PC-9 (cell line): Measurements from ENCODE around the gene HEMK1. TPM values are rescaled to one million over a fixed set of nuclear protein-coding genes. Genes with fewer than 3 reads are reported as not detected.

Source experiments
- BruUV-seq: library from RNA; stranded (reverse); fragments of 400-500 nt; replicated peaks from 2 replicates; lab custom pipeline; 2021; lab: Mats Ljungman, UMichigan
- CTCF ChIA-PET: fragments of 300-600 bp; sonication (Branson Sonifier 250); formaldehyde crosslinking; loops from one replicate; lab custom pipeline; 2022; ENCODE audit warnings: antibody characterized with exemption; lab: Charles Lee
- POLR2A ChIA-PET: fragments of 300-600 bp; sonication (Branson Sonifier 250); formaldehyde crosslinking; loops from one replicate; lab custom pipeline; 2022; ENCODE audit warnings: antibody characterized with exemption; ENCODE audit not compliant: unreplicated experiment; lab: Charles Lee
- DNase-seq, 2 experiments: peaks; one replicate each; pipeline versions ENCODE4 v3.0.0 to v3.0.0-alpha.2; 2015 to 2022; ENCODE audit warnings: mixed read lengths in 1 of 2
- H2AFZ ChIP-seq: fragments of 200-600 bp; sonication (generic); 2 replicates; pipeline ENCODE4 v1.8.1; 2017; ENCODE audit warnings: antibody characterized with exemption
- H3F3A ChIP-seq: fragments of 200-600 bp; sonication (generic); 2 replicates; pipeline ENCODE4 v1.8.1; 2017; ENCODE audit warnings: antibody characterized with exemption, mild to moderate bottlenecking, low read depth; ENCODE audit not compliant: insufficient read depth
- H3K27ac ChIP-seq: fragments of 200-600 bp; sonication (generic); 2 replicates; pipeline ENCODE4 v1.6.1; 2016; ENCODE audit warnings: mixed run types
- H3K27me3 ChIP-seq: fragments of 200-600 bp; sonication (generic); 2 replicates; pipeline ENCODE4 v1.6.1; 2016; ENCODE audit warnings: low read depth, mixed run types; ENCODE audit not compliant: insufficient read depth
- H3K36me3 ChIP-seq: fragments of 200-600 bp; sonication (generic); 2 replicates; pipeline ENCODE4 v1.6.1; 2016; ENCODE audit warnings: low read depth, mixed run types
- H3K4me1 ChIP-seq: fragments of 200-600 bp; sonication (generic); replicated peaks from 2 replicates; pipeline ENCODE4 v1.6.1; 2016; ENCODE audit warnings: mixed run types; ENCODE audit not compliant: insufficient read depth
- H3K4me2 ChIP-seq: fragments of 200-600 bp; sonication (generic); 2 replicates; pipeline ENCODE4 v1.6.1; 2017; ENCODE audit warnings: mixed run types
- H3K4me3 ChIP-seq: fragments of 200-600 bp; sonication (generic); 2 replicates; pipeline ENCODE4 v1.6.1; 2016; ENCODE audit warnings: mixed run types
- H3K79me2 ChIP-seq: fragments of 200-600 bp; sonication (generic); 2 replicates; pipeline ENCODE4 v1.6.1; 2017; ENCODE audit warnings: low read depth, mixed run types
- H3K9me2 ChIP-seq: fragments of 200-600 bp; sonication (generic); 2 replicates; pipeline ENCODE4 v1.8.1; 2017; ENCODE audit warnings: mild to moderate bottlenecking; ENCODE audit not compliant: insufficient read depth
- H3K9me3 ChIP-seq: fragments of 200-600 bp; sonication (generic); 2 replicates; pipeline ENCODE4 v1.8.1; 2016; ENCODE audit warnings: low read depth; ENCODE audit not compliant: insufficient read depth
- H4K20me1 ChIP-seq: fragments of 200-600 bp; sonication (generic); 2 replicates; pipeline ENCODE4 v1.8.1; 2017; ENCODE audit not compliant: insufficient read depth
- EZH2 ChIP-seq: fragments of 200-600 bp; sonication (generic); IDR thresholded peaks from 2 replicates; pipeline ENCODE4 v1.8.0; 2017; ENCODE audit warnings: antibody characterized with exemption, low read depth
- intact Hi-C: fragments of 100-400 bp; cut with micrococcal nuclease; formaldehyde crosslinking; loops from one replicate; pipeline ENCODE4 v1.10.0; 2022; ENCODE audit not compliant: unreplicated experiment
- total RNA-seq: library from RNA; stranded (reverse); gene quantifications from 2 replicates; pipeline ENCODE4 v1.2.3, GENCODE V29; 2021
- TF ChIP-seq, protein P1 (sequence below): fragments of 200-600 bp; sonication (generic); conservative IDR thresholded peaks from 2 replicates; pipeline ENCODE4 v1.6.1; 2017; ENCODE audit warnings: mixed run types, antibody characterized with exemption, mild to moderate bottlenecking, moderate library complexity

Gene HEMK1
- total RNA-seq, 1 experiment from 2014 or later = 20.6 TPM

DNA sequence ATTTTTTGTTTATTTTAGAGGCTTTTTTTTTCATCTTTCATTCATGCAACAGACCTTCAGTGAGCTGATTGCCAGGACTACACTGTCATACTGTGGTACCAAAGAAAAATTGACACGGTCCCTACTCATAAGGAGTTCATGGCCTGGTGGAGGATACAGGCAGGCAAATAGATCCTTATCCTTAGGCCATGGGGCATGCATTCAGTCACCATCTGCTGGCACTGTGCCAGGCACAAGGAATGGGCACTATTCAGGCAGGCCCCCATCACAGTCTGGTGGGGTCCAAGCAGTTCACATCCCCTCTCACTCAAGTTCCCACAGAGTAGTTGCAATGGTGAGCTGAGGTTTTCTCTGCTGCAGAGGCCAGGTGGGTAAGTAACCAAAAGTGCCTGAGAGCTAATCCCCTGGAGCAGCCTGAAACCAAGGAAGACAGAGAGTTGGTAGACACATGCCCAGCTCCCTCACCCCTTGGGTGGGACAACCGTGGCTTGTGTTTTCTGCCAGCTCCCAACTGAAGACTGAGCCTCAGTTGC, 25.0 kb downstream of the HEMK1 start:
- H3K4me2 ChIP-seq = no peak overlapping the region
- no peak overlapping the region for H3K27ac ChIP-seq
- H2AFZ ChIP-seq = no peak overlapping the region
- no peaks in the 10 kb centered on the region for H3K4me1 ChIP-seq
- POLR2A ChIA-PET = interaction anchor here (0.7 kb wide), 1 partner anchor 23 kb away, joined by 3 read pairs; no protein-coding TSS in a partner anchor
- DNase-seq = no peak
- no peak for TF ChIP-seq EZH2
- TF ChIP-seq, protein P1, sequence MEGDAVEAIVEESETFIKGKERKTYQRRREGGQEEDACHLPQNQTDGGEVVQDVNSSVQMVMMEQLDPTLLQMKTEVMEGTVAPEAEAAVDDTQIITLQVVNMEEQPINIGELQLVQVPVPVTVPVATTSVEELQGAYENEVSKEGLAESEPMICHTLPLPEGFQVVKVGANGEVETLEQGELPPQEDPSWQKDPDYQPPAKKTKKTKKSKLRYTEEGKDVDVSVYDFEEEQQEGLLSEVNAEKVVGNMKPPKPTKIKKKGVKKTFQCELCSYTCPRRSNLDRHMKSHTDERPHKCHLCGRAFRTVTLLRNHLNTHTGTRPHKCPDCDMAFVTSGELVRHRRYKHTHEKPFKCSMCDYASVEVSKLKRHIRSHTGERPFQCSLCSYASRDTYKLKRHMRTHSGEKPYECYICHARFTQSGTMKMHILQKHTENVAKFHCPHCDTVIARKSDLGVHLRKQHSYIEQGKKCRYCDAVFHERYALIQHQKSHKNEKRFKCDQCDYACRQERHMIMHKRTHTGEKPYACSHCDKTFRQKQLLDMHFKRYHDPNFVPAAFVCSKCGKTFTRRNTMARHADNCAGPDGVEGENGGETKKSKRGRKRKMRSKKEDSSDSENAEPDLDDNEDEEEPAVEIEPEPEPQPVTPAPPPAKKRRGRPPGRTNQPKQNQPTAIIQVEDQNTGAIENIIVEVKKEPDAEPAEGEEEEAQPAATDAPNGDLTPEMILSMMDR = no peak
- intact Hi-C loops = no loop called here
- no peaks in the 10 kb centered on the region for H3K36me3 ChIP-seq
- no peaks in the 10 kb centered on the region for H3K9me3 ChIP-seq
- no peaks in the 10 kb centered on the region for H4K20me1 ChIP-seq
- no peaks in the 10 kb centered on the region for H3K27me3 ChIP-seq
- no peak overlapping the region for H3K4me3 ChIP-seq
- peaks cover 5% of the 10 kb centered on the region; the same call in 1 of the 2 replicates for H3F3A ChIP-seq
- CTCF ChIA-PET = no interaction called here
- no peaks in the 10 kb centered on the region for H3K79me2 ChIP-seq
- BruUV-seq = no TSS peak
- no peaks in the 10 kb centered on the region for H3K9me2 ChIP-seq

DNA sequence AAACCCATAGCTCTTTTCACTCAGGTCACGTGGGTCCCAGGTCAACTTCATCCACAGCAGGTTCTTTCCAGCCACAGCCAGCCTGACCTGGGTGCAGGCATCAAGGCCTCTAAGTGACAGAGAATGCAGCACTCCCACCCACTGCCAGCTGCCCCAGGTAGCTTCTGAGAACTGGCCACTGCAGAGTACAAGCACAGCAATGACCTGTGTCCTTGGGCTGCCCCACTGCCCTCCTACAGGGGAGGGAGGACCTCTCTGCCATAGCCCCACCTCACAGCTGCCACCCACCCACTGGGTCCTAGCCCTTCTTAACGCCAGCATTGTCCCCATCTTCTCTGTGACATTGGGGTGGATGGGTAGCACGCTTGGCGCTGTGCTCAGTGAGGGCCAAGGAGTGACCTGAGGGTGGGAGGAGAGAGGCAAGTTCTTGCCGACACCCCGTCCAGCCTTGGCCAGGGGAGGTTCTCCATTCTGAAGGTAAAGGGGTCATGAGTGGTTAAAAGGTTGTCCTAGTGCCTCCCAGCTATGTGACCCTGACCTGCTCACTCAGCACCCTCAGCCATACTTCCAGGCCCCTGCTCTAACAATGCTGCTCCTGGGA, 29.9 kb downstream of the HEMK1 start:
- CTCF ChIA-PET = no interaction called here
- DNase-seq = no peak
- Histone ChIP-seq H3F3A (0 out of 2 replicates have a peak, but pooled peaks cover 5% of the 10 kb centered on the region), H3K9me2 (no peaks in the 10 kb centered on the region), H3K36me3 (no peaks in the 10 kb centered on the region), H3K4me1 (peaks cover 28% of the 10 kb centered on the region), H3K4me3 (no peak overlapping the region), H2AFZ (no peak overlapping the region), H3K27me3 (no peaks in the 10 kb centered on the region), H3K4me2 (no peak overlapping the region), H4K20me1 (no peaks in the 10 kb centered on the region), H3K27ac (no peak overlapping the region), H3K79me2 (no peaks in the 10 kb centered on the region), H3K9me3 (no peaks in the 10 kb centered on the region)
- POLR2A ChIA-PET = no interaction called here
- no peak for TF ChIP-seq EZH2
- TF ChIP-seq, protein P1 = no peak
- intact Hi-C loops = no loop called here
- no TSS peak for BruUV-seq

DNA sequence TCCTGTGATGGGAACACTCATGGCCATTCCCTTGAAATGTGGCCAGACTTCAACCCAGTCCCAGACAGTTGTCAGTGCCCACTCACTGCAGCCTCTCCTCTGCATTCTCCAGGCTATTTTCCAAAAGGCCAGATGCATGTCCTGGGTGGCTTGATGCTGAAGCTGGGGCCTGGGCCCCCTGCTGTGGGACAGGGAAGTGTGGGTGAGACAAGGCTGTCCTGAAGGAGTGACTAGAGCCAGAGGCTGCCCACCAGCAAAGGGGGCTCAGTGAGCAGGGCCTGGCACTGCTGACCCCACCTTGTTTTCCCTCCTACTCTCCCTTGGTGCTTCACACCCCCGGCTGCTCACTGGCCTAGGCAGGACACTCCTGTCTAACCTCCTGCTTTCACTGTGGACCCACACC, 30.4 kb downstream of the HEMK1 start:
- H3K27me3 ChIP-seq = no peaks in the 10 kb centered on the region
- no peak for DNase-seq
- BruUV-seq = no TSS peak
- no peaks in the 10 kb centered on the region for H3K9me3 ChIP-seq
- H3F3A ChIP-seq = peaks cover 5% of the 10 kb centered on the region; the same call in 1 of the 2 replicates
- H3K36me3 ChIP-seq = no peaks in the 10 kb centered on the region
- intact Hi-C loops = no loop called here
- no peak overlapping the region for H2AFZ ChIP-seq
- POLR2A ChIA-PET = no interaction called here
- H3K4me1 ChIP-seq = peaks cover 28% of the 10 kb centered on the region
- no peak overlapping the region for H3K4me3 ChIP-seq
- no peaks in the 10 kb centered on the region for H3K79me2 ChIP-seq
- no peak overlapping the region for H3K4me2 ChIP-seq
- no peaks in the 10 kb centered on the region for H4K20me1 ChIP-seq
- CTCF ChIA-PET = no interaction called here
- TF ChIP-seq, protein P1 = no peak
- TF ChIP-seq EZH2 = no peak
- no peaks in the 10 kb centered on the region for H3K9me2 ChIP-seq
- H3K27ac ChIP-seq = no peak overlapping the region
